CD14-positive monocyte (primary cell): ENCODE data around the gene CHST11. TPM values are rescaled to one million over a fixed set of nuclear protein-coding genes. Genes with fewer than 3 reads are reported as not detected.

Source experiments
- DNase-seq, 3 donors: peaks; one replicate each; pipeline ENCODE4 v3.0.0-alpha.2; 2011 to 2022
- H2AFZ ChIP-seq: 2 replicates; pipeline ENCODE4 v1.6.0; 2012; ENCODE audit warnings: mild to moderate bottlenecking, low read depth, low read length, inconsistent platforms; ENCODE audit not compliant: insufficient read depth, poor library complexity, severe bottlenecking
- H3K27ac ChIP-seq, 2 donors: 1 replicate in 1 of 2; 2 replicates in 1 of 2; pipeline ENCODE4 v1.5.1; 2012 to 2013; ENCODE audit warnings: low read length in 2 of 2, control low read depth in 1 of 2, inconsistent platforms in 1 of 2, low read depth in 1 of 2, mild to moderate bottlenecking in 1 of 2
- H3K27me3 ChIP-seq, 2 donors: one replicate each; pipeline versions ENCODE4 v1.6.0 to v1.6.1; 2011 to 2013; ENCODE audit warnings: low read length in 2 of 2; ENCODE audit not compliant: control insufficient read depth in 2 of 2, insufficient read depth in 2 of 2
- H3K36me3 ChIP-seq, 2 donors: replicated peaks in 1 of 2; 1 replicate in 1 of 2; 2 replicates in 1 of 2; pipeline versions ENCODE4 v1.5.1 to v1.6.1; 2012 to 2013; ENCODE audit warnings: low read length in 2 of 2, control low read depth in 1 of 2, inconsistent platforms in 1 of 2, mild to moderate bottlenecking in 1 of 2; ENCODE audit not compliant: insufficient read depth in 2 of 2, control insufficient read depth in 1 of 2
- H3K4me1 ChIP-seq, 2 donors: 1 replicate in 1 of 2; 2 replicates in 1 of 2; pipeline versions ENCODE4 v1.5.1 to v1.6.1; 2012 to 2013; ENCODE audit warnings: low read length in 2 of 2, control low read depth in 1 of 2, inconsistent platforms in 1 of 2, mild to moderate bottlenecking in 1 of 2, moderate library complexity in 1 of 2; ENCODE audit not compliant: insufficient read depth in 2 of 2, control insufficient read depth in 1 of 2
- H3K4me2 ChIP-seq: replicated peaks from 2 replicates; pipeline ENCODE3; 2012; ENCODE audit warnings: low read length, moderate library complexity, mild to moderate bottlenecking; ENCODE audit not compliant: poor library complexity, severe bottlenecking; ENCODE audit errors: extremely low read depth
- H3K4me3 ChIP-seq, 3 experiments: fragments of 200-600 bp in 1 of 3; sonication (generic) in 1 of 3; replicated peaks in 1 of 3; 1 replicate in 2 of 3; 2 replicates in 1 of 3; pipeline ENCODE4 v1.5.1; 2011 to 2013; ENCODE audit warnings: low read length in 3 of 3, mild to moderate bottlenecking in 3 of 3, control low read depth in 2 of 3, low read depth in 2 of 3, inconsistent platforms in 1 of 3, moderate library complexity in 1 of 3
- H3K79me2 ChIP-seq: 2 replicates; pipeline ENCODE4 v1.6.0; 2012; ENCODE audit warnings: mild to moderate bottlenecking, control low read depth, inconsistent platforms, low read length, moderate library complexity; ENCODE audit not compliant: insufficient read depth
- H3K9ac ChIP-seq: 2 replicates; pipeline ENCODE4 v1.6.0; 2017; ENCODE audit warnings: low read length, mild to moderate bottlenecking; ENCODE audit not compliant: insufficient read depth, poor library complexity, severe bottlenecking
- H3K9me3 ChIP-seq, 2 donors: replicated peaks in 1 of 2; 1 replicate in 1 of 2; 2 replicates in 1 of 2; pipeline versions ENCODE4 v1.5.1 to v1.6.1; 2012 to 2013; ENCODE audit warnings: low read length in 2 of 2, control low read depth in 1 of 2; ENCODE audit not compliant: control insufficient read depth in 1 of 2, insufficient read depth in 1 of 2
- H4K20me1 ChIP-seq: 2 replicates; pipeline ENCODE4 v1.6.0; 2012; ENCODE audit warnings: mild to moderate bottlenecking, low read length, control low read depth, moderate library complexity; ENCODE audit not compliant: insufficient read depth
- H3K27ac Mint-ChIP-seq, 7 donors: one replicate each; pipeline ENCODE4 v1.8.0; 2020; ENCODE audit warnings: mild to moderate bottlenecking in 7 of 7, mixed read lengths in 7 of 7, moderate library complexity in 6 of 7, inconsistent platforms in 2 of 7
- H3K27me3 Mint-ChIP-seq, 3 donors: one replicate each; pipeline ENCODE4 v1.8.0; 2021 to 2022; ENCODE audit warnings: low read depth in 3 of 3, mild to moderate bottlenecking in 3 of 3, mixed read lengths in 3 of 3, moderate library complexity in 3 of 3, inconsistent platforms in 1 of 3
- H3K36me3 Mint-ChIP-seq, 2 donors: one replicate each; pipeline ENCODE4 v1.8.0; 2020; ENCODE audit warnings: mixed read lengths in 2 of 2, inconsistent platforms in 1 of 2, mild to moderate bottlenecking in 1 of 2
- H3K4me1 Mint-ChIP-seq: one replicate; pipeline ENCODE4 v1.8.0; 2020; ENCODE audit warnings: mild to moderate bottlenecking, mixed read lengths
- H3K4me3 Mint-ChIP-seq, 2 donors: one replicate each; pipeline ENCODE4 v1.8.0; 2020; ENCODE audit warnings: mild to moderate bottlenecking in 2 of 2, mixed read lengths in 2 of 2, moderate library complexity in 1 of 2
- H3K9me3 Mint-ChIP-seq, 7 donors: one replicate each; pipeline ENCODE4 v1.8.0; 2020 to 2022; ENCODE audit warnings: mixed read lengths in 7 of 7, mild to moderate bottlenecking in 6 of 7, moderate library complexity in 6 of 7, inconsistent platforms in 2 of 7
- WGBS: methylation state at CpG from one replicate; pipeline ENCODE4 v1.1.5; 2013; ENCODE audit warnings: missing lambda C conversion rate; ENCODE audit not compliant: insufficient coverage; 5-methylcytosine and 5-hydroxymethylcytosine counted together
- intact Hi-C, 2 donors: fragments of 100-400 bp; cut with micrococcal nuclease; formaldehyde crosslinking; loops; one replicate each; pipeline versions ENCODE4 v1.15.0 to v1.15.1; 2023
- polyA plus RNA-seq, 3 donors: library from polyadenylated mRNA; depleted of rRNA in 1 of 3; unstranded in 2 of 3; stranded (reverse) in 1 of 3; fragments of 300-500 nt in 2 of 3; fragments of >200 nt in 1 of 3; fragmentation: Illumina TruSeq in 2 of 3; gene quantifications; 1 replicate in 2 of 3; 2 replicates in 1 of 3; pipeline ENCODE4 v1.2.3, GENCODE V29; 2012 to 2021
- TF ChIP-seq, protein P1 (sequence below): fragments of 200-600 bp; IDR thresholded peaks from one replicate; pipeline ENCODE4 v1.8.0; 2022; ENCODE audit warnings: antibody characterized with exemption, mild to moderate bottlenecking

CHST11 gene
- polyA plus RNA-seq, 3 donors: 44.4 to 66.6 (median 48.4) TPM

DNA sequence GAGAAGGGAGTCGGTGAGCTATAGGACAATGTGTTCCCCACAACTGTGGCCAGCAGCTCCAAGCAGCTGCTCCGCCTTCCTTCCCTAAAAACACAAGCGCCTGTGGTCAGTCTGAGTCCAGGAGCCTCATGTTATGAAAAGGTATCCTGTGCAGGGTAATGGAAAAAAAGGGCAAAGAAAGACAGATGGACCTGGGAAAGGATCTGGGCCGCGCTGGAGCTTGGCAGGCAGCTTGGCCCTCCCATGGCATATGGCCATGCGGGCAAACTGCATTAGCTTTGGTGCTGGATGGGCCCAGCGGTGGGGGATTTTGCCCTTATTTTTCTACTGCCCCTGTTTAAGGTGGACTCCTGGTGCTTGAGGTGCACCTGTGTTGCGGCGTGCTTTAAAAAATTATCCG is 23.7 kb upstream of the CHST11 start:
- Mint-ChIP-seq H3K9me3 (peaks cover 0 to 4% (median under 1%) of the 10 kb centered on the region in 7 donors), H3K27ac (no peak overlapping the region), H3K27me3 (peaks cover 6 to 13% (median 7%) of the 10 kb centered on the region in 3 donors), H3K4me3 (no peak overlapping the region), H3K36me3 (no peaks in the 10 kb centered on the region), H3K4me1 (no peaks in the 10 kb centered on the region)
- 65% methylated on average over 4 of the region's 10 CpGs for WGBS
- no peaks in the 10 kb centered on the region for H3K79me2 ChIP-seq
- intact Hi-C loops: no loop called here
- no peaks in the 10 kb centered on the region for H3K27me3 ChIP-seq
- H2AFZ ChIP-seq: no peak overlapping the region
- H4K20me1 ChIP-seq: no peaks in the 10 kb centered on the region
- H3K36me3 ChIP-seq: no peaks in the 10 kb centered on the region
- TF ChIP-seq, protein P1, sequence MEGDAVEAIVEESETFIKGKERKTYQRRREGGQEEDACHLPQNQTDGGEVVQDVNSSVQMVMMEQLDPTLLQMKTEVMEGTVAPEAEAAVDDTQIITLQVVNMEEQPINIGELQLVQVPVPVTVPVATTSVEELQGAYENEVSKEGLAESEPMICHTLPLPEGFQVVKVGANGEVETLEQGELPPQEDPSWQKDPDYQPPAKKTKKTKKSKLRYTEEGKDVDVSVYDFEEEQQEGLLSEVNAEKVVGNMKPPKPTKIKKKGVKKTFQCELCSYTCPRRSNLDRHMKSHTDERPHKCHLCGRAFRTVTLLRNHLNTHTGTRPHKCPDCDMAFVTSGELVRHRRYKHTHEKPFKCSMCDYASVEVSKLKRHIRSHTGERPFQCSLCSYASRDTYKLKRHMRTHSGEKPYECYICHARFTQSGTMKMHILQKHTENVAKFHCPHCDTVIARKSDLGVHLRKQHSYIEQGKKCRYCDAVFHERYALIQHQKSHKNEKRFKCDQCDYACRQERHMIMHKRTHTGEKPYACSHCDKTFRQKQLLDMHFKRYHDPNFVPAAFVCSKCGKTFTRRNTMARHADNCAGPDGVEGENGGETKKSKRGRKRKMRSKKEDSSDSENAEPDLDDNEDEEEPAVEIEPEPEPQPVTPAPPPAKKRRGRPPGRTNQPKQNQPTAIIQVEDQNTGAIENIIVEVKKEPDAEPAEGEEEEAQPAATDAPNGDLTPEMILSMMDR: no peak
- no peaks in the 10 kb centered on the region for H3K4me1 ChIP-seq
- no peak overlapping the region for H3K4me3 ChIP-seq
- H3K9me3 ChIP-seq: peaks cover 0 to under 1% of the 10 kb centered on the region in 2 donors
- DNase-seq: no peak
- H3K4me2 ChIP-seq: no peak overlapping the region
- H3K9ac ChIP-seq: no peak overlapping the region
- no peak overlapping the region for H3K27ac ChIP-seq

DNA sequence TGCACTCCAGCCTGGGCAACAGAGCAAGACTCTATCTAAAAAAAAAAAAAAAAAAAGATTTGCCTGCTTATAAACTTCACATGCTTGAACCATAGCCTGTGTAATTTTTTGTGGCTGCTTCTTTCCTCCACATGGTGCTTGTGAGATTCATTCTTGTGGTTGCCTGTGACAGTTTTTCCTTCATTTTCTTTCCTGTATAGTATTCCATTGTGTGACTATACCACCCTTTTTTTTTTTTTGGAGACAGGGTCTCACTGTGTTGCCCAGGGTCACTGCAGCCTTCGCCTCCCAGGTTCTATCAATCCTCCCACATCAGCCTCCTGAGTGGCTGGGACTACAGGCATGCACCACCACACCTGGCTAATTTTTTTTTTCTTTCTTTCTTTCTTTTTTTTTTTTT is 22.6 kb upstream of the CHST11 start:
- H3K4me2 ChIP-seq: no peak overlapping the region
- H3K4me1 Mint-ChIP-seq: no peaks in the 10 kb centered on the region
- H3K27me3 ChIP-seq: no peaks in the 10 kb centered on the region
- H3K4me3 Mint-ChIP-seq: no peak overlapping the region
- no peak overlapping the region for H3K9ac ChIP-seq
- no peaks in the 10 kb centered on the region for H3K36me3 ChIP-seq
- no peak overlapping the region for H3K4me3 ChIP-seq
- H3K9me3 Mint-ChIP-seq: no peaks in the 10 kb centered on the region
- no peak overlapping the region for H3K27ac ChIP-seq
- no peaks in the 10 kb centered on the region for H3K79me2 ChIP-seq
- intact Hi-C loops: no loop called here
- H2AFZ ChIP-seq: no peak overlapping the region
- H3K27me3 Mint-ChIP-seq: peaks cover 4 to 11% (median 9%) of the 10 kb centered on the region in 3 donors
- no peaks in the 10 kb centered on the region for H3K4me1 ChIP-seq
- no CpG with 5 or more reads among the region's 1 CpG for WGBS
- TF ChIP-seq, protein P1: no peak
- H3K36me3 Mint-ChIP-seq: no peaks in the 10 kb centered on the region
- H3K27ac Mint-ChIP-seq: no peak overlapping the region
- no peaks in the 10 kb centered on the region for H4K20me1 ChIP-seq
- H3K9me3 ChIP-seq: no peaks in the 10 kb centered on the region
- no peak for DNase-seq
